ENCODE measurements around the gene HS1BP3.

The HS1BP3 gene

DNA sequence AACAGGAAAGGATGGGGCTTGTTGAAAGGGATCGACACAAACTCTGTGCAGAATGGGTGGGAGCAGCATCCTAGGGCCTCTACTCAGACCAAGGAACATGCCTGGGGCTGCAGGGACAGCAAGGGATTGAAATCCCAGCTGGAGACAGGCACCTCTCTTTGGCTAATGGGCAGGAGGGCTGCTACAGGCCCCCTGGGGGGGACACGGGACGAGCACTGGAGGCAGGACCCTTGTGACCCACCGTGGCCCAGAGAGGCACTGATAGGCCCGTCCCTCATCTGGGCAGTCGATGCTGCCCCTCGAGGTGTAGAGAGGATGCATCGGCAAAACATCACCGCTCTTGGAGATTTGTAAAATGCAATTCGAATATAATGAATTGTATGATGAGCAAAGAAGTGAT lies 5.1 kb downstream of the HS1BP3 start:
- DNase-seq (ENCODE audit: low read depth) = no peak

DNA sequence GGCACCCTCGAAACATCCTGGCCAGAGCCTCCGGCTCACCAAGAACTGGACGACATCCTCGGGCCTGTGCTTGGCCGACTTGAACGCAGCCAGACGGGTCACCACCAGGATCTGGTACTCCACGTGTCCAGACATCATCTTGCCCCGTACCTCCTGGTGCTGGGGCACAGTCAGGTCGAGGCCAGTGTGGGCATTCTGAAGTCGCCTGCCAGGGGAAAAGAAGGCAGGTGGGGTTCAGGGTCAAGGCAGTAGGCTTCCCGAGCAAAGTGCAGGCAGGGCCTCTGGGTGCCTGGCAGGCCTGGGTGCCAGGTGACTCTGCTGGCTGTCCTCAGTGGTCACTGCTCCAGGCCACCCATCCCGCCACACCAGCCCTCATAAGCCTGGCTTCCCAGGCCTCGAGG lies 5.6 kb downstream of the HS1BP3 start:
- DNase-seq (ENCODE audit: low read depth) = no peak

DNA sequence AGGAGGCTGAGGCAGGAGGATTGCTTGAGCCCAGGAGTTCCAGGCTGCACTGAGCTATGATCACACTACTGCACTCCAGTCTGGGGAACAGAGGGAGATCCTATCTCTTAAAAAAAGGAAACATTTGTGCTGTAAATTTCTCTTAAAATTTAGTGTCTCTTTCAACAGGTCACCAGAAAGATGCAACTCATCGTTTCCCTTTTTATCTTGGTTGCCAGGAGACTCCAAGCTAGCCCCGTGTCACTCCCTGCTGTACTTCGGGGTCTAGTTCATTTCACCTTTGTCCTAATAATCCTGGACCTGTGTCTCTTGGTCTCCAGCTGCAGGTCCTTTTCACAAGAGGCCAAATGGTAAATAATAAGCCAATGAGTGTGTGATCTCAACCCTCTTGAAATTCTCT lies 7.1 kb downstream of the HS1BP3 start:
- DNase-seq (ENCODE audit: low read depth) = no peak

DNA sequence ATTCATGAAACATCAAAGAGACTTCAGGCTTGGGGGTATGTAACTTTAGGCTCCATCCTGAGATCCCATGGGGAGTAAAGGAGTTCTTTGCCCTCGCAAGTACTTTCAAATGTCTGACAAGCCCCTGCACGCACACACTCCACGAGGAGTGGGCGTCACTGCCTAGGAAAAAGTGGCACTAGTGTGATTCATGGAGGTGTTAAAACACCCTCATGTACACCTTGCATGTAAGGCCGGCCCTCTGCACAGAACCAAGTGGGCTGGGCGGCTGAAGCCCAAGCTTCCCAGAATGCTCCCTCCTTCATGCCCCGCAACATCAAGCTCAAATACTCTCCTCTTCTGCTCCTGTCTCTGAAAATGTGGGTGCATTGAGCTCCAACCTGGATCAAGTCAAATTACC lies 7.8 kb downstream of the HS1BP3 start:
- DNase-seq (ENCODE audit: low read depth) = no peak

DNA sequence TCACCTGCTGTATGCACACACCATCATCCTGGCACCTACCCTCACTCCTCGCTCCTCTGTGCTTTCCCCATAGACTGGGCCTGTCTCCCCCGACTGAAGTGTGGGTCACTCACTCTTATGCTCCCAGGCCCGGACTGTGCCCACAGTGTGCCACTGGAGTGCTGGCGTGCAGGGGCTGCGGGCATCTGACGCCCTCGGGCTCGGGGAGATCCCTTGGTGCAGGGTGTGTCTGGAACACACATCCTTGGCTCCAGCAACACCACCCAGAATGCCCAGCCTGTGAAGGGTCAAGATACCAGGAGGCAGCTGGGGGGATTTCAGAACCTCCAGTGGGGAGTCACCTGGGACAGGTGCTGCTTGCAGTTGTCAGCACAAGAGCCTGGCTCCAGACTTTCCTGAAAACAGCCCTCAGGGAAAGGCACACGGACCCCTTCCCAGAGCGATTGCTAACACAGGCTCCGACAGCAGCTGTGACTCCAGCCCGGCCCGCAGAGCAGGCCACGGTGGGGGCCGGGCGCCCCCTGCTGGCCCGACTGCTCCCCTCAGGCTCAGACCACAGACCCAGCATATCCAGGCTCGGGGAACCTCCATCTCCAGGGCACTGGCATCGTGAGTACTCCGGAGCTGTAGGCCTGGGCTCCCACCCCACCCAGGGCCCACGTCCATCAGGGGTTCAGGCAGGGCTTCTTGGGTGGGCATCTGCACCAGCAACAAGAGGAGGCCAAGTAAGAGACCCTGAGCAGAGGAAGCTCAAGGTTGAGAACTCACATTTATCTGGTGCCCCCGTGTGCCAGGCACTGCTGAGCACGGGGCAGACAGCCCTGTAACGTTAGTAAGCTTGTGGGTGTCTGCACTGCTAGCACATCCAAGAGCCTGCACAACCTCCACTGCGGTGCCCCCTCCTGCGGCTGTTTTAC lies 8.6 kb downstream of the HS1BP3 start:
- peak; percentile 56 for DNase-seq (ENCODE audit: low read depth)

DNA sequence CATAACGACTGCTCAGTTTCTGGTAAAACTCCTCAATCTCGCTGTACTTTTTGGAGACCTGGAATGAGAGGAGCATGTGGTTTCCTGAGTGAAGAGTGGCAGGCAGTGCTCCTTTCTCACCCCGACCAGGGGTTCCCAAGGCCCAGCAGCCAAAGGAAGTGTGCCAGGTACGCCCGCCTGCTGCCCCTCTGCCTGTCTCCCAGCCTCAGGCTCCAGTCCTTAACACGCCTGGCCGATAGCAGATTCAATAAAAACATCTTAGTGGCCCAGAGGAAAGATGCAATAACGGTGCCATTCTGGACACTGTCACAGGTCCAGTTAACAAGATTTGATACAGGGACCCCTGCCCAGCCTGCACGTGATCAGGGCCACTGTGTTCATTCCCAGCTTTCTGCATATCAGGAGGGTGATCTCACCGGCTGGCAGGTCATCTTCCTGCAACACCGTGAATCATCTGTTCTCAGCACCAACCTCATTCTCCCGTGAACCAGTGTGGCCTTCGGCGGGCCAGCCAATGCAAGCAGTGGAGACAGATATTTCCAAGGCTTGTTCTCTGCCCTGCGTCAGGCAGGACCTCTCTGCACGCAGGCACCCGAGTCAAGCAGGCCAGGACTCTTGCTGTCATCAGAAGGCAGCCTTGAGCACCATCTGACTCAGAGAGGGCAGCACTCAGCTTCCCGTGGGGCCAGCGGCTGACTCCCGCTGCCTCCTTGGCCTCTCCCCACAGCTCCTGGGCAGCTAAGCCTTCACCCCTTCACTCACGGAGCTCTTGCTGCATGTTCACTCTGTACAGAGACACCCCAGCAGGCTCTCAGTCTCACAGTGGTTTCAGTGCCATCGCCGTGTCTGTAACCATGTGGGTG lies 9.5 kb downstream of the HS1BP3 start:
- no peak for DNase-seq (ENCODE audit: low read depth)

DNA sequence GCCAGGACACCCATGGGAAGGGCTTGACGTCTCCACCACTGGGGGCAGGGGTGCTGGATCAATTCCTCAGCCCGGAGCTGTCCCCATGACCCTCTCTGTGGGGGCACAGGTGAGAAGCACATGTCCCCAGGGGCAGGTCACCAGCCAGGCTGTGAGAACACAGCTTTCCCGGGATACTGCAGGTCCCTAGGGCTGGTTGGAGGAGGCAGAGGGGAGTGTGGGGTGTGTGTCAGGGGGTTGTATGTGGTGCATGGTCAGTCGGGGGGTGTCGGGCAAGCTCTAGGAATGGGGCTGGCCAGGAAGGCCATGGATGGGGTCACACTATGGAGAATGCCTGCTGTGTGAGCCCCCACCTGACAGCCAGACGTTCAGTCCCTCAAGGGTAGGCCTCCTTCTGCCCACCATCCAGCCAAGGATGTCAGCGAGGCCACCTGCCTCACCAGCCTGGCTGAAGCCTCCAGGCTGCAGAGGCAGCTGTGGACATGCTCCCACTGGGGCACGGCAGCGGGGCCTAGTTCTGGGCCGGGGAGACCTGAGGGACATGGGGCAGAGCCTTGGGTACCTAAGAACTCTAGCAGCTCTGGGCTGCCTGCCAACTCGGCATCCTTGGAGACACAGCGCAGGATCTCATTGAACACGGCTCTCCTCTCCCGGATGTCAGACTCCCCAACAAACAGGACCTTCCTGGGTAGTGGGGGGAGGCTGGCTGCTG lies 10.3 kb downstream of the HS1BP3 start:
- DNase-seq (ENCODE audit: low read depth) = no peak

DNA sequence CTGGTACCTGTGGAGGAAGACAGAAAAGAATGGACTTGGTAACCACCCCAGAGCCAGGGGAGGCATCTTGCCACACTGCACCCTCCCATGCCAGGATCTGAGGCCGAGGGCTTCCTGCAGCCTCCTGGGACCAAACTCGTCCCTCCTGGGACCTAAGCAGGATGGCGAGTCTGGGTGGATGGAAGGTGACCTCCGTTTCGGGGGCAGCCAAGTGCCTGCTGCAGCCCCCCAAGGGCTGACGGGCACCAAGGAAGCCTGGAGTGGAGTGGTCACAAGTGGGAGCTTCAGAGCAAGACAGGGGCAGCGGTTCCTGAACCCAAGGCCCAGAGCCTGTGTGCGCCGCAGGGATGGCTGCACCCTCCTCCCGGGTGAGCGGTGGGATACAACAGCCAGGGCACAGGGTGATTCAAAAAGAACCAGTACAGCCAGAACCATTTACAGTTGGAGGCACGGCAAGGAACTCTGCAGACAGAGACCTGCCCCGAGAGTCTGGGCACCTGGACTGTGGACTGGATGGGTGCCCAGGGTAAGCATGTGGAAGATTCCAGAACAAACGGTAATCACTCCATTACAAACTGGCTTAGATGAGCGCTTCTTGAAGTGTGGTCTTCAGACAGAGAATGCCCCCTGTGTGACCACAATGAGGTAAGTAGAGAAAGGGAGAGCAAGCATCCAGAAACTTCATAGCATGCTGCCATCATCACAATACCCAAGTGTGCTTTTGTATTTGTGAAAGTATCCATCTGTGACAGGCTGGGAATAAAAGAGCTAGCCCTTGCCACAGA lies 12.1 kb downstream of the HS1BP3 start:
- no peak for DNase-seq (ENCODE audit: low read depth)

DNA sequence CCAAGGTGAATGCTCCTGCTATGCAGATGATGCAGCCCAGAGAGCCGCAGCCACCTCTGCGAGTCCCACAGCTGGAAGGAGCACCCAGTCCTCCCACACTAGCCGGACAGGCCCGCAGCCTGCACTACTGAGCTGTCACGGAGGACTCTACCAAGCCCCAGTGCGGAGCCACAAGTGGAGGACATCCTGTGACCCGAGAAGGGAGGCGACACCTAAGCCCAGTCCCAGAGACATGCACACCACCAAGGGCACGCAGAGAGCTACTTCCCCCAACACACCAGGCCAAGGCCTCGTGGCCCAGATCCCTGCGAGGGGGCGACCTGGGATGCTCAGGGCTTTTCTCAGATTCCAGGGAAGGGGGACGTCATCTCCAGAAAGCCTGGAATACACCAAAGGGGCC lies 12.9 kb downstream of the HS1BP3 start:
- no peak for DNase-seq (ENCODE audit: low read depth)

DNA sequence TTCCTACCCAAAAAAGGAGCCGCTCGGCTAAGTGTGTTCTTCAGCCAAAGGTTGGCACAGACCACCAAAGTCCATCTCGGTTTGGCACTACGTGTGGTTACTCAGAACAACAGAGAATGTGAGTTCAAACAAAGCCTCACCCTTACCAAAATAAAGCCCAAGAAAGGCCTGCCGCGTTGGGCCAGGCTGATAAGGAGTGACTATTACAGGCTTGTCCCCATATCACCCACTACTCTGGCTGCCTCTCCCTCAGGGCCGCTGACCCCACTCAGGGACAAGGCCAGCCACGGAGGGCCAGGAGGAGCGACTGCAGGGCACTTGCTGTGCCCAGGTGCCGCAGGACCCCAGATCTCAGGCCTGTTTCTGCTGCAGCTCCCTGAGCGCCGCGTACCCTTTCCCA lies 13.8 kb downstream of the HS1BP3 start:
- DNase-seq (ENCODE audit: low read depth) = no peak

DNA sequence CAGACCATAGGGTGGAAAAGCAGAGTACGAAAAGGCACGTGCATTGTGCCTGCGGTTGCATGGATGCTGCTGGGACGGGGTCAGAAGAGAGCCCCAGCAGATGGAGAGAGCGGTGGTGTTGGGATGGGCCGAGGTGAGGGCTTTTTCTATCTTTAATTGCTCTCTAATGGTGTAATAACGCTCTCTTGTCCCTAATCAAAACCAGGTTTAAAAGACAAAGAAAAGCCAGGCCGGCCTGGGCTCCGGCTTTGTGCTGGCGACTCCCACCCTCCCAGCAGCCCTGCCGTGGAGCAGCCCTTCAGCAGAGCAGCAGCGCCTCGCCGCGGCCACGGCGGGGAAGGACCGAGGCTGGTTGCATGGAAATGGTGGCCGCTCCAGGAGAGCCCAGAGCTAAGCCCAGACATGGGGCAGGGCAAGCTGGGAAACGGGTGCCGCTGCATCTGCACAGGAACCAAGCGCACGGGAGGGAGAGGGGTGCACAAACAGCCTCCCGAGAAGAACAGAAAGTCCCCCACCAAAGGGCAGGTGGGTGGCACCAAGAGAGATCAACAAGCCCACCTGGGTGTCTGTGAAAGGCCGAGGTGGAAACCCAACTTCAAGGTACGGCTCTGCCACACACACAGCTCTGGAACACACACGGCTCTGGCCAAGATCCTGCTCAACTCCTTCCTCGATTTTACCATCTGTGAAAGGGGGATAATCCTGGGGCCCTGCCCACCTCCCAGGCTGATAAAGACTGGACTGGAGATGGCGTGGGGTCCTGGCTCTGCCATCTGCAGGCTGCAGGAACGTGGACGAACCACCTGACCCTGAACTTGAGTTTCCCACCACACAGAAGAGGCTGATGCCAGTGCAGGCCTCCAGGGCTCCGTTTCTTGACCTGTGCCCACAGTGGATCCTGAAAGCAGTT lies 15.0 kb downstream of the HS1BP3 start:
- DNase-seq (ENCODE audit: low read depth) = peak; percentile 14

DNA sequence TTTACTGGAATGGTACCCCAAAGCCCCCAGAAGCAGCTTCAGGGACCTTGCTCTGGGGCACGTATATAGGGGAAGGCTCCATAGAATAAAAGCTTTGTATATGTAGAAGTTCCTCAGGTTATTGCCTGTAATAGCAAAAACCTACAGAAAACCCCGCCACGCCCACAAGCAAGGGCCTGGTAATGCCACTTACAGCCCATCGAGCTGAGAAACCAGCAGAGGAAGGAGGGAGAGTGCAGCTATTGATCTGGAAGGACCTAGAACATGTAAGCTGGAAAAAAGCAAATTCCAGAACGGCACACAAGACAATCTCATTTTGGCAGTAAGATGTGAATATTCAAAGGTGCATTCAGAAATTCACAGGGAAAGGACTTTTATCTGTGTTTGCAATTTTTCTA lies 15.8 kb downstream of the HS1BP3 start:
- DNase-seq (ENCODE audit: low read depth) = no peak

DNA sequence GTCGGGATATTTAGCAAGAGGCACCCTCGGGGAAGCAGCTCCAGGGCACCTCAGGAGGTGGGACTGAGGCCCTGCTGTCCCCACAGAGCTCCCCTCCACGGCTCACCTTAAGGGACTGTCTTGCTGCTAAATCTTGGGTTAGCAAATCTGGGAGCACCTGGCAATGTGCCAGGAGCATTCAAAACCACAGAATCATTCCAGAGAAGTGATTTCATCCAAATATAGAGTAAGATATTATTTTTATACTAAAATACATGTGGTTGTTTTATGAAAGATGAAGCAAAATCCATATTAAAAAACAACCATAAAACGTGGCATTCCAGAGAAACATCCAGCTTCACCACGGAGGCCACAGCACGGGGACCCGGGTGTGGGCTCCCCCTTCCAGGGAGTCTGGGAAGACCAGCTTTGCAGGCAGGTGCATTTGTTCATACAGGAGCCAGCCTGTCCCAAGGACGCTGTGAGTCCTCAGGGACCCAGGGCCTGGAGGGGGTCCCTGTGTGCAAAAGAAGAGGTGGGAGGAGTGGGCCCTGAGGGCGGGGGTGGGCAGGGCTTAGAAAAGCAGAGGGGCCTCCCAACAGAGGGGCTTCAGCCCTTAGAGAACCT lies 16.3 kb downstream of the HS1BP3 start:
- no peak for DNase-seq (ENCODE audit: low read depth)

DNA sequence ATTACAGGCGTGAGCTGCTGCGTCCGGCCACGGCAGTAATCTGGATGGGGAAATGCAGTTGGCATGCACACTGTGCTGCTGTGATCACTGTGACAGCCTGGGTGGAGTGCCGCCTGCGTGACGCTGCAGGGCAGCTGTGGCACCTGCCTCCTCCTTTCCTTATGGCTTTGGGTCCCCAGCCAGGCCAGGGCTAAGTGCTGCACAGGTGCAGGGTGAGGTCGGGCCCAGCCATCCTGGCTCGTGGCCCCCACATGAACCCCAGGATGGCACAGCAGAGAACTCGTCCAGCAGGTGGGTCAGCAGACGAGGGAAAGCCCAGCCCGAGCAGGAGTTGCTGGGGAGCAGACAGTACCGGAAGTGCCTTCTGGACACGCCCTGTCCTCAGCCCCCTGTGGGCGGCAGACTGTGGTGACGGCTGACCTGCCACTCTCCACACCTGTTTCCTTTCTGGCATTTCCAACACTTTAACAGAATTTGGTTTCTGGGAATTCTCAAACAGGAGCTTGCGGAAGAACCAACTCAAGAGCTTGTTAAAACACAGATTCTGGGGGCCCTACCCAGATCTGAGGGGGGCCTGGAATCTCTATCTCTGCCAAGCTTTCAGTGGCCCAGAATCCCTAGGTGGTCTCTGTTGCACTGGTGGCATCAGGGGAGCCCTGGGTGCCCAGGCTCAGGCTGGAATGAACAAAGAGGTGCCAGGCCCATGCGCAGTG lies 16.9 kb downstream of the HS1BP3 start:
- no peak for DNase-seq (ENCODE audit: low read depth)

DNA sequence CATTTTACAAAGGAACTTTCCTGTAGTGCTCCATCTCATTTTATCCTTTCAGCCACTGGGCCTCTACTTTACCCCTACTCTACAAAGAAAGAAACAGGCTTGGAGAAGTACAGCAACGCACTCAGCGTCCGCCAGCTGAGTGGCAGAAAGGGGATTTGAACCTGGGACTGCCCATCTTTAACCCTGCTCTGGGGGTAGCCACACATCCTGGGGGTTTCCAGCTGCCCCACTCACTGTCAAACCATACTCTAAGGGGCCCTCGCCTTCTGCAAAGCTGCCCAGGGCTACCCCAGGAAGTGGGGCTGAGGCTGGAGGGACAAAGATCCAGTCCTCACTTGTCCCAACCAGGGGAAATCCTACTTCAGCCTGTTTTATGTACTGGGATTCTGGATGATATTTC lies 17.9 kb downstream of the HS1BP3 start:
- DNase-seq (ENCODE audit: low read depth) = no peak

DNA sequence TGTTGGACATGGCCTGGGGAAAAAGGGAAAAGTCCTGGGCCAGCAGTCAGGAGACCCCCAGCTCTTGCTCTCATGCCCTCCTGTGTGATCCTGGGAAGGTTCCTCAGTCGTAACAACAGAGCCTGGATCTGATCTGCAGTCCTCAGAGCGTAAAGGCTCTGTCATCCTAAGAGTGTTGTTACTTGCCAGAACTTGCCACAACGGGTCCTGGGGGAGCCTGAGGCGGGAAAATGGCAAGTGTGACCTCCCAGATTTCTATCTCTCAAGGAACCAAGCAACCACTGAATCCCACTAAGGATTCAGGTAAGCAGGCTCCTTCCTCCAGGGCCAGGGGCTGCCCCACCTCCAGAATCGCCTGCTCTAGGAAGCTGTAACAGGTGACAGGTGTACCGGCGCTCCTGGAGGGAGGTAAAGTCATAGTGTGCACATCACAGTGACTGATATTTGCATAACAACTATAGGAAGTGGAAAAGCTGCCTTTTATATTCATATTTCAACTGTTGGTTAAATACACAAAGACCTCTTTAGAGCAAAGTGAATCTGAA lies 18.4 kb downstream of the HS1BP3 start:
- DNase-seq (ENCODE audit: low read depth) = no peak

DNA sequence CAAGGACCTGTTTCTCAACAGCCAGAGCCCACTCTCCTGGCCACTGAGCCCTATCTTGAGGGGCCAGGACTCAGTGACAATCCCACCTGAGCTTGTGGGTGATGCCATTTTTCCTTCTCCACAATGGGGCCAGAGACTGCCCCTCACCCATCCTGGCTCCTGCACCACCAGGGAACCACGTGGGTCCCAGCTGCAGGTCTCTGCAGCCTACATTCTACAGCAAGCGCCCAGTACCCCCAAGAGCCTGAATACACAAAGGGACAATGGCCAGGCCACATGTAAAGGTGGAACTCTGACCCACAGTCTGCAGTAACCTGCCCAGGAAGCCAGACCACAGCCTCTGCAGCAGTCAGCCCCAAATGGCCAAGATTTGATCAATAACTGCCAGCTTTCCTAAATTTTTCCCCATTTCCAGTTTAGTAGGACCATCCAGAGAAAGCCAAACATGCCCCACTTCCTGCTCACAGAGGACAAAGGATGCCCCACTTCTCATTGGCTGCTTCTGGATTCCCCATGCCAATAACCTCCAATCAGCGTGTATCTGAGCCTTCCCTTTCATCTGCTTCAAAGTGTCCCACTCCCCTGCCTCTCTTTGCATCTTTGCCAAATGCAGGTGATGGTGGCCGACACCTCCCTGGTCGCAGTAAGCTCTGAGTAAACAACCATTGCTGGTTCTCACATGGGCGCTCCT lies 19.1 kb downstream of the HS1BP3 start:
- no peak for DNase-seq (ENCODE audit: low read depth)

DNA sequence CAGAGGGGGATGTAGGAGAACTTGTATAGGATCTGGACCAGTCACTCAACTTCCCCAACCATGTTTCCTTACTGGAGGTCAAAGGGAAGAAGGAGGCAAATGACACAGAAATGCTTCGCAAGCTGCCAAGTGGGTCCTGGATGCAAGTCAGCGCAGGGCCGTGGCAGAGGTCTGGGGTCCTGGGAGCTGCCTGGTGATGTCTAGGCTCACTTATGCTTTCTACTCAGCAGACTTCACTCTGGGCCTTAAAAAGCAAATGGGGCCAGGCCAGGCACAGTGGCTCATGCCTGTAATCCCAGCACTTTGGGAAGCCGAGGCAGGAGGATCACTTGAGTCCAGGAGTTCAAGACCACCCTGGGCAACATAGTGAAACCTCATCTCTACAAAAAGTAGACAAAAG lies 19.9 kb downstream of the HS1BP3 start:
- DNase-seq (ENCODE audit: low read depth) = no peak
